IMR-90 (cell line): Measurements from ENCODE around the gene CDC25B. TPM values are rescaled to one million over a fixed set of nuclear protein-coding genes. Genes with fewer than 3 reads are reported as not detected.
A peak's percentile ranks its signal among the peaks of the same experiment; 100 is the strongest.

Source experiments
- ATAC-seq: fragments of 200-7000 bp; cut with Tn5 transposase; 2 replicates; pipeline ENCODE4 v1.9.1; 2020; ENCODE audit warnings: low read depth, mild to moderate bottlenecking, moderate library complexity
- BruUV-seq: library from RNA; stranded (reverse); fragments of 400-500 nt; replicated peaks from 2 replicates; lab custom pipeline; 2021; lab: Mats Ljungman, UMichigan
- CTCF ChIA-PET: fragments of 300-600 bp; formaldehyde crosslinking; extraction: SDS; loops from one replicate; lab custom pipeline; 2021; ENCODE audit warnings: antibody characterized with exemption; lab: Yijun Ruan, JAX
- POLR2A ChIA-PET: fragments of 300-600 bp; sonication (Branson Sonifier 250); formaldehyde crosslinking; loops from one replicate; lab custom pipeline; 2022; ENCODE audit warnings: antibody characterized with exemption; ENCODE audit not compliant: unreplicated experiment; lab: Charles Lee
- DNase-seq: peaks from one replicate; pipeline ENCODE4 v3.0.0; 2013
- H2AFZ ChIP-seq: replicated peaks from 2 replicates; pipeline ENCODE3; 2013; ENCODE audit warnings: low read length, mild to moderate bottlenecking; ENCODE audit not compliant: poor library complexity
- H2AK5ac ChIP-seq: 2 replicates; pipeline ENCODE4 v1.6.1; 2013; ENCODE audit warnings: low read depth, low read length, inconsistent platforms
- H2AK9ac ChIP-seq: replicated peaks from 2 replicates; pipeline ENCODE3; 2013; ENCODE audit warnings: mild to moderate bottlenecking, low read depth, low read length, moderate library complexity; ENCODE audit not compliant: poor library complexity
- H2BK120ac ChIP-seq: 2 replicates; pipeline ENCODE4 v1.6.1; 2013; ENCODE audit warnings: low read depth, low read length, inconsistent platforms
- H2BK15ac ChIP-seq: 3 replicates; pipeline ENCODE4 v1.6.1; 2013; ENCODE audit warnings: low read depth, low read length, inconsistent platforms
- H2BK20ac ChIP-seq: 2 replicates; pipeline ENCODE4 v1.6.1; 2013; ENCODE audit warnings: low read depth, mild to moderate bottlenecking, inconsistent platforms, low read length, moderate library complexity
- H2BK5ac ChIP-seq: 2 replicates; pipeline ENCODE4 v1.6.1; 2013; ENCODE audit warnings: mild to moderate bottlenecking, low read depth, low read length, inconsistent platforms; ENCODE audit not compliant: poor library complexity, severe bottlenecking
- H3K14ac ChIP-seq: replicated peaks from 2 replicates; pipeline ENCODE4 v1.6.1; 2013; ENCODE audit warnings: low read depth, low read length, inconsistent platforms
- H3K18ac ChIP-seq: 2 replicates; pipeline ENCODE4 v1.6.1; 2013; ENCODE audit warnings: low read depth, low read length, control low read depth
- H3K23ac ChIP-seq: 2 replicates; pipeline ENCODE4 v1.6.1; 2013; ENCODE audit warnings: low read depth, low read length, inconsistent platforms
- H3K27ac ChIP-seq: 2 replicates; pipeline ENCODE4 v1.5.1; 2013; ENCODE audit warnings: mild to moderate bottlenecking, control low read depth, low read length; ENCODE audit not compliant: insufficient read depth
- H3K27me3 ChIP-seq: 2 replicates; pipeline ENCODE4 v1.6.1; 2013; ENCODE audit warnings: low read length; ENCODE audit not compliant: control insufficient read depth, insufficient read depth
- H3K36me3 ChIP-seq: 2 replicates; pipeline ENCODE4 v1.6.1; 2013; ENCODE audit warnings: low read length, mixed read lengths; ENCODE audit not compliant: control insufficient read depth, insufficient read depth
- H3K4ac ChIP-seq: 2 replicates; pipeline ENCODE4 v1.6.1; 2013; ENCODE audit warnings: low read depth, low read length, inconsistent platforms
- H3K4me1 ChIP-seq: 2 replicates; pipeline ENCODE4 v1.6.1; 2013; ENCODE audit warnings: low read length, mixed read lengths; ENCODE audit not compliant: control insufficient read depth, insufficient read depth
- H3K4me2 ChIP-seq: 2 replicates; pipeline ENCODE4 v1.6.1; 2013; ENCODE audit warnings: low read depth, mild to moderate bottlenecking, control low read depth, low read length, moderate library complexity
- H3K4me3 ChIP-seq: 2 replicates; pipeline ENCODE4 v1.5.1; 2013; ENCODE audit warnings: low read depth, mild to moderate bottlenecking, control low read depth, low read length, moderate library complexity; ENCODE audit not compliant: insufficient read depth
- H3K56ac ChIP-seq: 2 replicates; pipeline ENCODE4 v1.6.1; 2013; ENCODE audit warnings: low read length, inconsistent platforms; ENCODE audit not compliant: insufficient read depth; ENCODE audit errors: extremely low read depth
- H3K79me1 ChIP-seq, 2 experiments: 2 replicates each; pipeline ENCODE4 v1.6.1; 2013; ENCODE audit warnings: low read length in 2 of 2, inconsistent platforms in 1 of 2, low read depth in 1 of 2
- H3K9ac ChIP-seq: 2 replicates; pipeline ENCODE4 v1.6.1; 2013; ENCODE audit warnings: low read depth, low read length, control low read depth
- H3K9me1 ChIP-seq: 2 replicates; pipeline ENCODE4 v1.6.1; 2013; ENCODE audit warnings: low read length, inconsistent platforms; ENCODE audit not compliant: insufficient read depth
- H3K9me3 ChIP-seq: 2 replicates; pipeline ENCODE4 v1.6.1; 2013; ENCODE audit warnings: low read length; ENCODE audit not compliant: control insufficient read depth, insufficient read depth
- H4K20me1 ChIP-seq: 2 replicates; pipeline ENCODE4 v1.6.1; 2013; ENCODE audit warnings: low read length, inconsistent platforms; ENCODE audit not compliant: insufficient read depth
- H4K5ac ChIP-seq: 2 replicates; pipeline ENCODE4 v1.6.1; 2013; ENCODE audit warnings: mild to moderate bottlenecking, low read depth, low read length, control low read depth
- H4K8ac ChIP-seq, 2 experiments: 2 replicates each; pipeline ENCODE4 v1.6.1; 2013; ENCODE audit warnings: low read depth in 2 of 2, low read length in 2 of 2, control low read depth in 1 of 2, inconsistent platforms in 1 of 2
- H4K91ac ChIP-seq: 2 replicates; pipeline ENCODE4 v1.6.1; 2013; ENCODE audit warnings: low read depth, low read length, inconsistent platforms; ENCODE audit not compliant: insufficient read depth
- MXI1 ChIP-seq: IDR thresholded peaks from 2 replicates; pipeline ENCODE4 v1.6.1; 2012; ENCODE audit warnings: low read depth, mild to moderate bottlenecking, low read length, moderate library complexity, borderline replicate concordance
- WGBS, 2 experiments: methylation state at CpG; one replicate each; pipeline versions ENCODE4 v1.1.5 to v1.1.7; 2013; ENCODE audit warnings: missing lambda C conversion rate in 2 of 2; ENCODE audit not compliant: insufficient read length in 1 of 2; ENCODE audit errors: extremely low coverage in 2 of 2; 5-methylcytosine and 5-hydroxymethylcytosine counted together
- dilution Hi-C: fragments of 300-500 bp; cut with HindIII; formaldehyde crosslinking; loops from one replicate; pipeline ENCODE4 v1.14.3; 2018; ENCODE audit warnings: low sequenced_read_pairs; ENCODE audit not compliant: unreplicated experiment
- in situ Hi-C: fragments of 300-500 bp; cut with MboI; formaldehyde crosslinking; loops from 3 replicates; pipeline ENCODE4 v1.14.3; 2019; ENCODE audit warnings: low sequenced_read_pairs, inconsistent platforms, mixed read lengths
- intact Hi-C: fragments of 100-400 bp; cut with micrococcal nuclease; formaldehyde crosslinking; loops from 2 replicates; pipeline ENCODE4 v1.10.0; 2022
- polyA plus RNA-seq, 3 experiments: library from polyadenylated mRNA; depleted of rRNA; stranded (reverse); fragments of >200 nt; gene quantifications; 2 replicates each; pipeline ENCODE4 v1.2.3, GENCODE V29; 2012; ENCODE audit warnings: low replicate concordance in 1 of 3
- total RNA-seq: library from RNA; depleted of rRNA; stranded (reverse); fragments of >200 nt; gene quantifications from 2 replicates; pipeline ENCODE4 v1.2.3, GENCODE V29; 2012

CDC25B gene
- total and polyA plus RNA-seq, 2 of the 4 experiments (the other 2 are of a cell fraction) = 14.5 to 50.5 TPM

DNA sequence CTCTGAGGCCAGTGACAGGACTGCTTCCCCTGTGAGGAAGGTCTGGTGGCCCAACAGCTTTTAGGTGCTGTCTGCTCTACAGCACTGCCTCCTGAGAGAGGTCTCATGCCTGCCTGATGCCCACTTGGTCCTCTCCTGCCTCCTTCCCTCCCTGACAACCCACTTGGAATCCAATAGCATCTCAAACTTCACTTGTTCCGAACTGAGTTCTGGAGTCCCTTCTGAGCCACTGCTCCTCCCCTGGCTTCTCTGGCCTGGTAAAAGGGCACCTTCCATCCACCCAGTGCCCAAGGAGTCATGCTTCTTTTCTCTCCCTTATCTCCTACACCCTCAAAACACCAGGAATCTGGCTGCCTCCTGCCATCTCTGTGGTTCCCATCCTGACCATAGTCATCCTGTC is 52.5 kb downstream of the CDC25B start:
- Histone ChIP-seq H2AK5ac (no peak overlapping the region), H2AK9ac (peak overlapping the region; percentile 58), H4K91ac (no peak overlapping the region), H4K5ac (no peak overlapping the region; the same call in 1 of the 2 replicates), H3K4me1 (peaks cover 6% of the 10 kb centered on the region), H4K20me1 (peaks cover 13% of the 10 kb centered on the region), H3K23ac (peak overlapping the region; percentile 61), H3K9me1 (peaks cover 18% of the 10 kb centered on the region), H4K8ac (no peak overlapping the region), H3K4me3 (no peak overlapping the region), H3K27ac (no peak overlapping the region), H2BK15ac (no peak overlapping the region), H3K36me3 (peaks cover 6% of the 10 kb centered on the region), H3K4me2 (no peak overlapping the region), H2BK5ac (no peak overlapping the region), H3K14ac (no peak overlapping the region), H3K56ac (no peak overlapping the region), H3K9me3 (no peaks in the 10 kb centered on the region), H3K79me1 (peaks cover 34 to 52% of the 10 kb centered on the region in 2 experiments), H2BK20ac (no peak overlapping the region), H2BK120ac (no peak overlapping the region), H3K18ac (no peak overlapping the region), H3K27me3 (no peaks in the 10 kb centered on the region), H2AFZ (no peak overlapping the region), H3K4ac (no peak overlapping the region), H3K9ac (no peak overlapping the region)
- intact Hi-C loops = no loop called here
- TF ChIP-seq MXI1 = no peak
- no peak for ATAC-seq
- WGBS, 2 experiments = no CpG with 5 or more reads among the region's 1 CpG
- DNase-seq = no peak
- no TSS peak for BruUV-seq
- CTCF ChIA-PET = interaction anchor here (0.6 kb wide), 1 partner anchor 32 kb away, joined by 5 read pairs; no protein-coding TSS in a partner anchor
- in situ Hi-C loops = no loop called here
- POLR2A ChIA-PET = interaction anchor here (0.6 kb wide), 1 partner anchor 451 kb away, joined by 4 read pairs; no protein-coding TSS in a partner anchor
- dilution Hi-C loops = no loop called here
